GM19452 (cell line): Measurements from ENCODE around the gene KCNN2.

Source experiments
- ATAC-seq: cut with Tn5 transposase; IDR thresholded peaks from one replicate; pipeline ENCODE4 v1.9.1; 2021; ENCODE audit not compliant: unreplicated experiment

The KCNN2 gene

DNA sequence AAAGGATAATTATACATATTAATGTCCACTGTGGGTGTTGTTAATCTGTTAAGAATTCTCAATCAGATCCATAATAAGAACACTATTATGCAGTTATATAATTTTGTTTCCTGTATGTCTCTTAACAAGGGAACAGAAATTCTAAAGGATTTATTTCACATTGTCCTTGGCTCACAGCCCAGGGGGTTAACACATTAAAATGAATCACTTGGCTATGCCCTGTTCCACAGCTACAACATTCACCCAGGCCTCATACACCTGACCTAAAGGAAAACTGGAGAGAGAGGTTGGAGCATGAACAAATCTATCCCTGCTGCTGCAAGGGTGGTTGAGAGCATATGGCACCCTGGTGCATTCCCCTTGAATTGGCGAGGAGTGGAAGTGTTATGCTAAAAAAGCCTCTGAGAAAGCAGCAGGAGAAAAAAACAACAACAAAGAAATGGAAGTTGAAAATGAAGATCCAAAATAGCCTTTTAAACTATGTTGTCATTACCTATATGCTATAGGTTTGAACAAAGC, 116.0 kb downstream of the KCNN2 start:
- ATAC-seq = no peak

DNA sequence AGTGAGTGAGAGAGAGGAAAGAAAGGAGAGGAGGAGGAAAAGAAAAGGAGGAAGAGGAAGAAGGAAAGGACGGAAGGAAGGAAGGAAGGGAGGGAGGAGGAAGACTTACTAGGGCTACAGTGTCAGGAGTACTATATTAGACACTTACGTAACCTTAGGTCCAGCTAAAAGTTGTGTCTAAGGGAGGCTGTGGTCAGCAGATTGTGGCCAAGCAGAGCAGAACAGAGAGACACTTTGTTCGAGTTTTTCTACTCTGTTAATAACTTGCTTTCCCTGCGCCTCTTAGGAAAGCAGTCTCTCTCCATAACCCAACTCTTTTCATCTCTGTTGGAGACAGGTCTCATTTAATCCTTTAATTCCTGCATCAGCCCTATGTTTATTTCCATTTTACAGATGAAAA, 138.9 kb downstream of the KCNN2 start:
- no peak for ATAC-seq

- ATAC-seq = no peak
Observed at GRCh38 chr5:114504560-114504959, 142.7 kb downstream of the KCNN2 start.

GRCh38 chr5:114524221-114524620, 162.4 kb downstream of the KCNN2 start:
- no peak for ATAC-seq

DNA sequence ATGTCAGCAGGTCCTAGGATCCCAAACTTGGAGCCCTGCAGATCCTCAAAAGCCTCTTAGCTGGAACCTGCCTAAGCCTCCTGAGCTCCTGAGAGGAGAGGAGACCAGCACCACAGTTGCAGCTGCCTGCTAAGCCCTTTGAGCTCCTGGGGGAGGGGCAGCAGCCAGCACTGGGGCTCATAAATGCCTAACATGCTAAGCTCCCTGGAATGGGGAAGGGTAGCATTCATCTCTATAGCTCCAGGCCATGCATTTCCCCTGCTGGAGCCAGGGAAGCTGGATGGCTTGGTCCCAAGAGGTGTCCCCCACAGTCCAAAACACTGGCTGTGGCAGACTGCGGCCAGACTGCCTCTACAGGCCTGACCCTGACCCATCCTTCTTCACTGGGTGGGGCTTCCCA, 182.7 kb downstream of the KCNN2 start:
- ATAC-seq = no peak
